ENCODE results near the gene TTC1.

The TTC1 gene

GRCh38 chr5:160090059-160090458, 81.1 kb downstream of the TTC1 start:
- DNase-seq, result no peak

- no peak for DNase-seq
These were observed 83.6 kb downstream of the TTC1 start for GRCh38 chr5:160092514-160092913.

GRCh38 chr5:160092960-160093707, 84.2 kb downstream of the TTC1 start:
- DNase-seq, result no peak

- DNase-seq, result no peak
These were observed 87.2 kb downstream of the TTC1 start for GRCh38 chr5:160096178-160096577.

- no peak for DNase-seq
These were observed 89.1 kb downstream of the TTC1 start for GRCh38 chr5:160097991-160098390.

- DNase-seq, result no peak
These were observed 96.9 kb downstream of the TTC1 start for GRCh38 chr5:160105686-160106360.

GRCh38 chr5:160108124-160108523, 99.2 kb downstream of the TTC1 start:
- DNase-seq, result no peak
